HG02884 (cell line): ENCODE results near the gene TENM4.
"Not testable (repeated sequence)": the region's sequence is repeated elsewhere in the genome, so short reads cannot be mapped to it uniquely, and the experiment has no call there.

ENCODE experiments used
- ATAC-seq: cut with Tn5 transposase; IDR thresholded peaks from one replicate; pipeline ENCODE4 v1.9.1; 2021; ENCODE audit warnings: mild to moderate bottlenecking, moderate library complexity; ENCODE audit not compliant: unreplicated experiment

TENM4 gene

GRCh38 chr11:78635814-78636506 lies 804.9 kb downstream of the TENM4 start:
- peak; percentile 70 for ATAC-seq

- no peak for ATAC-seq
These were observed 807.1 kb downstream of the TENM4 start for GRCh38 chr11:78633516-78634310.

- no peak for ATAC-seq
These were observed 810.1 kb downstream of the TENM4 start for GRCh38 chr11:78630561-78631303.

GRCh38 chr11:78630155-78630554 lies 810.7 kb downstream of the TENM4 start:
- ATAC-seq: no peak

- ATAC-seq: no peak
These were observed 818.2 kb downstream of the TENM4 start for GRCh38 chr11:78622666-78623065.

GRCh38 chr11:78620159-78620558 lies 820.7 kb downstream of the TENM4 start:
- ATAC-seq: no peak

GRCh38 chr11:78615724-78616123 lies 825.1 kb downstream of the TENM4 start:
- no peak for ATAC-seq

- ATAC-seq: no peak
These were observed 827.4 kb downstream of the TENM4 start for GRCh38 chr11:78613378-78613813.

- ATAC-seq: no peak
These were observed 828.0 kb downstream of the TENM4 start for GRCh38 chr11:78612721-78613377.

- not testable (repeated sequence) for ATAC-seq
These were observed 831.5 kb downstream of the TENM4 start for GRCh38 chr11:78609321-78609720.

- ATAC-seq: no peak
These were observed 833.1 kb downstream of the TENM4 start for GRCh38 chr11:78607696-78608095.

GRCh38 chr11:78606667-78607066 lies 834.2 kb downstream of the TENM4 start:
- ATAC-seq: no peak

GRCh38 chr11:78605296-78605695 lies 835.5 kb downstream of the TENM4 start:
- ATAC-seq: no peak

- ATAC-seq: no peak
These were observed 837.0 kb downstream of the TENM4 start for GRCh38 chr11:78603792-78604191.
